Hair follicle dermal papilla cell (primary cell): Measurements from ENCODE around the gene BID. TPM values are rescaled to one million over a fixed set of nuclear protein-coding genes. Genes with fewer than 3 reads are reported as not detected.

Source experiments
- small RNA-seq: library from RNA; depleted of rRNA; stranded (forward); fragments of <200 nt; gene quantifications from one replicate; pipeline ENCODE3, GENCODE V24; 2012
- total RNA-seq: library from RNA; depleted of rRNA; stranded (reverse); fragments of >200 nt; gene quantifications from 2 replicates; pipeline ENCODE4 v1.2.3, GENCODE V29; 2012

Gene BID
- 10.2 and 14.9 TPM in 2 replicates for total RNA-seq

DNA sequence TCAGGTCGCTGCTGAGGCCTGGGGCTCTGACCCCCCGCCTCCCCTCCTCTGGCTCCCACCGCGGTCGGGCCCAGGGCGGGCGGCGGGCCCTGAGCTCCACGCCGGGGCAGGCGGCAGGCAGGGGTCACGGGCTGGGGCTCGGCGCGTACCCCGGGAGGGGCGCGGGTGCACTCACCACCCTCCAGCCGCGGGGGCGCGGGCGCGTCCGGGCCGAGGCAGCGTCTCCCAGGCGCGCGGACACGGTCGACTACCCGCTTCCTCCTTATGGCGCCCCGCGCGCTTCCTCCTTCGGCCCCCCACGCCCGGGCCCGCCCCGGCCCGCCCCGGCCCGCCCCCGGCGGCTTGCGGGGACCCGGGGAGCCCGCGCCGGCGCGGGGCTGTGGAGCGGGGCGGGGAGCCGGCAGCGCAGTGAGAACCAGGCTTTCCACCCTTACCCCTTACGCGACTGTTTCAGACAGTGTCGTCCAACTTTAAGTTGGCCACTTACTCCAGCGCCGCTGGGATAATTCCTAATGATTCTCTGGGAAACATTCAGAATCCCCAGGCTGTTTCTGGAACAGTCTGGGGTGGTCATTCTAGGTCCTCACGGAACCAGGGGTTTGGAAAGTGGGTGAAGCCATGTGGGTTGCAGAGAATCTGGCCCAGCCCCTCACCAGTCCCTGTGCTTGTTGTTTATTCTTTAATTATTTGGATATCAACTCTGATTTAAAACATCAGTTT is at the start of gene BID:
TSS of gene BID (minus strand) at position 264 of the 720 bp plus-strand sequence. CDS start 24,353 bp downstream, outside the sequence.

Small RNA genes within 50 kb of the gene (small RNA-seq; reads per million reads assigned to genes)
- gene MIR3198-1, result not detected

Other genes with a start within 250 kb of the BID start
- not detected in 2 replicates for gene SLC25A18, start 211.0 kb downstream of the BID start, total RNA-seq
- 89.4 and 105 TPM in 2 replicates for gene ATP6V1E1, start 145.7 kb downstream of the BID start, total RNA-seq
- 74.0 and 78.5 TPM in 2 replicates for gene BCL2L13, start 135.7 kb downstream of the BID start, total RNA-seq